Measurements from ENCODE around the gene RFX8.

GRCh38 chr2:101501443-101501842 lies 26.5 kb upstream of the RFX8 start:
- TF ChIP-seq CTCF (IDR thresholded peaks at IDR 0.05 in 4 of 5, conservative IDR thresholded peaks at IDR 0.05 in 1 of 5) = no peak
- TF ChIP-seq POLR2A (IDR thresholded peaks at IDR 0.05) = no peak

All from gastrocnemius medialis (tissue), 4 donors.